Left ventricle myocardium superior (tissue), 1 donor: ENCODE results near the gene PPID. TPM values are rescaled to one million over a fixed set of nuclear protein-coding genes. Genes with fewer than 3 reads are reported as not detected.
A peak's percentile ranks its signal among the peaks of the same experiment; 100 is the strongest.
"Not testable (repeated sequence)": the region's sequence is repeated elsewhere in the genome, so short reads cannot be mapped to it uniquely, and the experiment has no call there.

Experiments
- ATAC-seq: fragments of 200-7000 bp; cut with Tn5 transposase; one replicate; pipeline ENCODE4 v1.9.1; 2020; ENCODE audit warnings: mild to moderate bottlenecking, moderate library complexity
- DNase-seq: peaks from one replicate; pipeline ENCODE4 v3.0.0-alpha.2; 2020
- intact Hi-C: fragments of 100-400 bp; cut with micrococcal nuclease; formaldehyde crosslinking; loops from one replicate; pipeline ENCODE4 v1.11.0; 2022
- long read RNA-seq: library from polyadenylated mRNA; unstranded; transcript quantifications from one replicate; pipeline ENCODE4 v2.0.0, GENCODE V29; 2021
- total RNA-seq: library from RNA; stranded (reverse); fragmentation: NEBNext Ultra II Directional; extraction: Animal tissue kit (Norgen Biotek cat#: 25700); gene quantifications from one replicate; pipeline ENCODE4 v1.2.1, GENCODE V29; 2021
- donor health status: DM: no; HTN: yes; CAD: no; lungs with severe emphysema.

Gene PPID
- total RNA-seq, result 38.2 TPM
- long read RNA-seq, transcript PPID-201 (10 exons, 1,823 nt), result major isoform, 126 of 137 reads
- long read RNA-seq, partial matches to known transcripts, result 8 of 137 reads
- long read RNA-seq, other reads (novel, unspliced or antisense), result 3 of 137 reads

- ATAC-seq (peak; percentile 99), DNase-seq (peak; percentile 90)
- intact Hi-C loops, result loop anchor here (10.0 kb wide), 1 partner anchor 482 kb away; no protein-coding TSS in a partner anchor
Observed at GRCh38 chr4:158722917-158723793, at the start of gene PPID. Gene PPID, minus strand, starts transcription at chr4:158723396. Its CDS starts 108 bp downstream, at chr4:158723288.

- ATAC-seq, result no peak
- DNase-seq, result no peak
- intact Hi-C loops, result loop anchor here (5.0 kb wide), 2 partner anchors 36 to 81 kb away; no protein-coding TSS in a partner anchor
Observed at GRCh38 chr4:158771776-158772175, 48.6 kb upstream of the PPID start.

- ATAC-seq (no peak), DNase-seq (no peak)
- intact Hi-C loops, result loop anchor here (5.0 kb wide), 2 partner anchors 37 to 82 kb away; no protein-coding TSS in a partner anchor
Observed at GRCh38 chr4:158770671-158771070, 47.5 kb upstream of the PPID start.

- intact Hi-C loops, result loop anchor here (5.0 kb wide), 1 partner anchor 37 kb away; no protein-coding TSS in a partner anchor
- DNase-seq (peak; percentile 58), ATAC-seq (peak; percentile 31)
Observed at GRCh38 chr4:158769175-158769921, 46.2 kb upstream of the PPID start.

- ATAC-seq (peak; percentile 96), DNase-seq (peak; percentile 93)
- intact Hi-C loops, result loop anchor here (5.0 kb wide), 1 partner anchor 36 kb away; no protein-coding TSS in a partner anchor
Observed at GRCh38 chr4:158768555-158769174, 45.5 kb upstream of the PPID start, which contains the start of gene FNIP2. Gene FNIP2, plus strand, starts transcription at chr4:158769026. Its CDS starts 187 bp downstream, at chr4:158769213.

GRCh38 chr4:158767451-158767850, 44.3 kb upstream of the PPID start:
- intact Hi-C loops, result loop anchor here (5.0 kb wide), 1 partner anchor 35 kb away; no protein-coding TSS in a partner anchor
- DNase-seq (no peak), ATAC-seq (no peak)

GRCh38 chr4:158766434-158767044, 43.3 kb upstream of the PPID start:
- DNase-seq (no peak), ATAC-seq (no peak)
- intact Hi-C loops, result loop anchor here (5.0 kb wide), 1 partner anchor 34 kb away; no protein-coding TSS in a partner anchor

- no peak for DNase-seq
- ATAC-seq, result no peak
- intact Hi-C loops, result no loop called here
Observed at GRCh38 chr4:158763462-158763861, 40.3 kb upstream of the PPID start.

GRCh38 chr4:158762553-158762952, 39.4 kb upstream of the PPID start:
- ATAC-seq (no peak), DNase-seq (no peak)
- intact Hi-C loops, result no loop called here

GRCh38 chr4:158760866-158761265, 37.7 kb upstream of the PPID start:
- DNase-seq, result no peak
- intact Hi-C loops, result no loop called here
- no peak for ATAC-seq

- ATAC-seq, intact Hi-C loops, DNase-seq: not testable (repeated sequence)
Observed at GRCh38 chr4:158759539-158759938, 36.3 kb upstream of the PPID start.

- intact Hi-C loops, result no loop called here
- DNase-seq (no peak), ATAC-seq (no peak)
Observed at GRCh38 chr4:158758703-158759102, 35.5 kb upstream of the PPID start.

GRCh38 chr4:158758142-158758541, 34.9 kb upstream of the PPID start:
- DNase-seq (no peak), ATAC-seq (no peak)
- intact Hi-C loops, result no loop called here

- intact Hi-C loops, result no loop called here
- no peak for DNase-seq
- no peak for ATAC-seq
Observed at GRCh38 chr4:158756588-158756987, 33.4 kb upstream of the PPID start.

- DNase-seq, ATAC-seq, intact Hi-C loops: not testable (repeated sequence)
Observed at GRCh38 chr4:158755819-158756218, 32.6 kb upstream of the PPID start.

GRCh38 chr4:158754385-158755180, 31.4 kb upstream of the PPID start:
- DNase-seq, result no peak
- intact Hi-C loops, result no loop called here
- no peak for ATAC-seq

GRCh38 chr4:158750379-158750778, 27.2 kb upstream of the PPID start:
- intact Hi-C loops, result no loop called here
- ATAC-seq (no peak), DNase-seq (no peak)

GRCh38 chr4:158746537-158746936, 23.3 kb upstream of the PPID start:
- ATAC-seq, intact Hi-C loops, DNase-seq: not testable (repeated sequence)
